Uterus (tissue), 2 donors: ENCODE data around the gene TRAK2.

ENCODE experiments used
- CTCF ChIP-seq, 4 experiments: fragments of 200-600 bp in 2 of 4; fragments of 450-650 bp in 2 of 4; sonication (generic) in 2 of 4; IDR thresholded peaks; one replicate each; pipeline ENCODE4 v1.5.1; 2016 to 2019; ENCODE audit warnings: antibody characterized with exemption in 4 of 4, mild to moderate bottlenecking in 2 of 4, moderate library complexity in 1 of 4
- POLR2A ChIP-seq, 2 donors: fragments of 450-650 bp; IDR thresholded peaks; one replicate each; pipeline ENCODE4 v1.6.1; 2016; ENCODE audit warnings: antibody characterized with exemption in 2 of 2, mild to moderate bottlenecking in 1 of 2, moderate library complexity in 1 of 2

- no peak for TF ChIP-seq CTCF (IDR thresholded peaks at IDR 0.05)
- TF ChIP-seq POLR2A (IDR thresholded peaks at IDR 0.05): no peak
Observed at GRCh38 chr2:201413143-201413542, 38.1 kb downstream of the TRAK2 start.
